Prostate gland (tissue), 2 donors: ENCODE measurements around the gene NRXN3. TPM values are rescaled to one million over a fixed set of nuclear protein-coding genes. Genes with fewer than 3 reads are reported as not detected.

Experiments used
- DNase-seq: peaks from one replicate; pipeline ENCODE4 v3.0.0-alpha.2; 2019; ENCODE audit warnings: low spot score
- H3K27ac ChIP-seq, 2 donors: fragments of 200-600 bp; sonication (generic); 2 replicates each; pipeline ENCODE4 v1.5.1; 2017 to 2019
- H3K27me3 ChIP-seq: fragments of 200-600 bp; sonication (generic); replicated peaks from 2 replicates; pipeline ENCODE4 v1.5.1; 2019; ENCODE audit not compliant: insufficient read depth
- H3K36me3 ChIP-seq, 2 donors: fragments of 200-600 bp; sonication (generic); 1 replicate in 1 of 2; 2 replicates in 1 of 2; pipeline versions ENCODE4 v1.5.1 to v1.8.1; 2017 to 2019
- H3K4me1 ChIP-seq: fragments of 200-600 bp; sonication (generic); replicated peaks from 2 replicates; pipeline ENCODE4 v1.5.1; 2019
- H3K4me3 ChIP-seq, 2 donors: fragments of 200-600 bp; sonication (generic); 2 replicates each; pipeline ENCODE4 v1.5.1; 2017 to 2019
- H3K9me3 ChIP-seq: fragments of 200-600 bp; sonication (generic); 2 replicates; pipeline ENCODE4 v1.5.1; 2017
- CTCF ChIP-seq, 4 experiments: fragments of 200-600 bp in 2 of 4; fragments of 450-650 bp in 2 of 4; sonication (generic) in 2 of 4; IDR thresholded peaks; 1 replicate in 3 of 4; 2 replicates in 1 of 4; pipeline ENCODE4 v1.5.1; 2016 to 2019; ENCODE audit warnings: antibody characterized with exemption in 4 of 4, mild to moderate bottlenecking in 2 of 4, moderate library complexity in 2 of 4
- POLR2A ChIP-seq: fragments of 450-650 bp; IDR thresholded peaks from one replicate; pipeline ENCODE4 v1.6.1; 2016; ENCODE audit warnings: antibody characterized with exemption, mild to moderate bottlenecking
- POLR2AphosphoS5 ChIP-seq: sonication (generic); formaldehyde crosslinking; IDR thresholded peaks from one replicate; pipeline ENCODE4 v1.6.1; 2017; ENCODE audit warnings: antibody characterized with exemption
- WGBS: methylation state at CpG from one replicate; pipeline ENCODE4 v1.1.5; 2018; 5-methylcytosine and 5-hydroxymethylcytosine counted together
- intact Hi-C: fragments of 100-400 bp; cut with DNase I; formaldehyde crosslinking; loops from one replicate; pipeline ENCODE4 v1.14.2; 2022
- total RNA-seq, 2 donors: library from RNA; depleted of rRNA; stranded (reverse); fragments of >200 nt; gene quantifications; one replicate each; pipeline ENCODE4 v1.1.0, GENCODE V29; 2016

The NRXN3 gene
- total RNA-seq, 2 donors from 2014 or later: 6.6 to 8.2 TPM

DNA sequence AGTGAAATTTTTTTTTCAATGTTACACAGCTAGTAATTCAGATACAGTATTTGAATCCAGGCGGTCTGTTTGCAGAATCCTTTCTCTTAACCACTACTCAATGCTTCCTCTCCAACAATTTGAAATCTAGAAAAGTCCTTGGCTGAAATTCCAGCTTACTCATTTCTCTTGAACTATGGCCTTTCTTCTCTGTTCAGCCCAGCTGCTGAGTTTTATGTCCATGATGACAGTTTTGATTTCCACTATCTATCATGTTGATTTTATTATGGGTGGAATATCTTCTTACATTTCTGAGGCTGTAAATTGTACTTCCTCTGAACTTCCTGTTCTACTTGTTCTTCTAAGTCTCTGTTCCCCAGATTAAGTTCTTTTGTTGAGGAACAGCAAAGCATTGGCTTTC is 1725.8 kb downstream of the NRXN3 start:
- Histone ChIP-seq H3K27me3 (no peaks in the 10 kb centered on the region), H3K9me3 (no peaks in the 10 kb centered on the region), H3K27ac (no peak overlapping the region), H3K36me3 (no peaks in the 10 kb centered on the region), H3K4me1 (no peaks in the 10 kb centered on the region), H3K4me3 (no peak overlapping the region)
- intact Hi-C loops: no loop called here
- TF ChIP-seq POLR2A (no peak), CTCF (IDR thresholded peaks at IDR 0.05) (no peak), POLR2AphosphoS5 (no peak)
- WGBS: 82% methylated on average over 1 of the region's 1 CpG
- DNase-seq: no peak

DNA sequence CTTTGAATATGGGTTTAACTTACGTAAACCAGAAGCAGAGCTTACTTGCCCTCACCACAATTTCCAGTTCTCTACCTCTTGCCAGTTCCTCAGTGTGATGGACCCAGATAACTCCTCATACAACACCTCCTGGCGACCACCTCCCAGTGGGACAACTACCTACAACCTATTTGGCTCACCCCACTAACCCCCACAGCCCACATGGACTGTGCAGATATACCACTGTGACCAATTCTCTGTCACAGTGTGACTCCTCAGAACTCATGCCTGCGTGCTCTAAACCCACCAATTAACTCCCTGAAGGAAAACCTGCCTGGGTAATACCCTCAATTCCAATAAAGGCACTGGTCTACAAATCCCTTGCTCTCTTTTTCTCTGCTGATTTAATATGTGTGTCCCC is 1729.4 kb downstream of the NRXN3 start:
- no peak for DNase-seq
- Histone ChIP-seq H3K4me3 (no peak overlapping the region), H3K4me1 (no peaks in the 10 kb centered on the region), H3K36me3 (no peaks in the 10 kb centered on the region), H3K9me3 (no peaks in the 10 kb centered on the region), H3K27me3 (no peaks in the 10 kb centered on the region), H3K27ac (no peak overlapping the region)
- WGBS: 92% methylated on average over 3 of the region's 3 CpGs
- intact Hi-C loops: no loop called here
- no peak for TF ChIP-seq POLR2A
- TF ChIP-seq CTCF (IDR thresholded peaks at IDR 0.05): no peak
- no peak for TF ChIP-seq POLR2AphosphoS5

- Histone ChIP-seq H3K27ac (no peak overlapping the region), H3K36me3 (no peaks in the 10 kb centered on the region), H3K27me3 (no peaks in the 10 kb centered on the region), H3K4me1 (no peaks in the 10 kb centered on the region), H3K4me3 (no peak overlapping the region), H3K9me3 (no peaks in the 10 kb centered on the region)
- intact Hi-C loops: no loop called here
- no peak for DNase-seq
- WGBS: 50% methylated on average over 1 of the region's 1 CpG
- no peak for TF ChIP-seq POLR2AphosphoS5
- TF ChIP-seq POLR2A: no peak
- TF ChIP-seq CTCF (IDR thresholded peaks at IDR 0.05): no peak
Measured at GRCh38 chr14:79904497-79904896, 1734.3 kb downstream of the NRXN3 start.

DNA sequence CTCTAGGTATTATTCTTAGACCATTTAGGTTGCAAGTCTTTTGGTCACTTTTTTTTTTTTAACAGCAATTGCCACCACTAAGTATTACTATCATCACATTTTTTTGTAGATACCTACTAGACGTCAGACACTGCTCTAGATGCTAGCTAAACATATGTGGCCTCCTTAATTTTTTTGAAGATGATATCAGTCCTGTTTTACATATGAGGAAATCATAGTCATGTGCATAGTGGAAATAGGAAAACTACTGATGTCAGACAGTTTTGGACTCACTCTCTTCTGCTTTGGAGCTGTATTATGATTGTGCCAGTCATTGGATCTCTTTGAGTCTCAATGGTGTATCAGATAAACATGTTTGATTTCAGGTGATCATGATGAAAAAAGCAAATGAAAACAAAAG is 1736.8 kb downstream of the NRXN3 start:
- no peaks in the 10 kb centered on the region for H3K36me3 ChIP-seq
- H3K27ac ChIP-seq: no peak overlapping the region
- no peaks in the 10 kb centered on the region for H3K27me3 ChIP-seq
- TF ChIP-seq POLR2AphosphoS5 (no peak), POLR2A (no peak), CTCF (IDR thresholded peaks at IDR 0.05) (no peak)
- no peak for DNase-seq
- intact Hi-C loops: no loop called here
- no peaks in the 10 kb centered on the region for H3K9me3 ChIP-seq
- no peaks in the 10 kb centered on the region for H3K4me1 ChIP-seq
- no peak overlapping the region for H3K4me3 ChIP-seq
- 84% methylated on average over 1 of the region's 1 CpG for WGBS

DNA sequence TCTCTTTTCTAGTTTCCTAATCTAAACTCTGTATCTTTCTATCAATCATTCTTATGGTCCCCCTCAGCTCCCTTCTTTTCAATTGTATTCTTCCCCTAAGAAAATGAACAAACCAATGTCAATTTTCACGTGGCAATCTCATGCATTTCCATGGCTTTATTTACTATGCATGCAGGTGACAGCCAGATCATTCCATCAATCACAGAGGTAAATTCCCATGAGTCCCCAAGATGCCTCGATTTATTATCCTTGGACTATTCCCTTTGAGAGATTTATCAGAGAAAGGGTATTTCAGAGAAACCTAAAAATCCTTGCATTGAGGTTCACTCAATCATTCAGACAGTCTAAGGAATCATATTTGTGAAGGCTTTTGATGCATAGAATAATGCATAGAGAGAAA is 1739.9 kb downstream of the NRXN3 start:
- Histone ChIP-seq H3K36me3 (no peaks in the 10 kb centered on the region), H3K4me3 (no peak overlapping the region), H3K27ac (no peak overlapping the region), H3K27me3 (no peaks in the 10 kb centered on the region), H3K4me1 (no peaks in the 10 kb centered on the region), H3K9me3 (no peaks in the 10 kb centered on the region)
- 86% methylated on average over 2 of the region's 2 CpGs for WGBS
- intact Hi-C loops: no loop called here
- no peak for DNase-seq
- TF ChIP-seq CTCF (IDR thresholded peaks at IDR 0.05) (no peak), POLR2A (no peak), POLR2AphosphoS5 (no peak)
